ENCODE data around the gene CDC14A. TPM values are rescaled to one million over a fixed set of nuclear protein-coding genes. Genes with fewer than 3 reads are reported as not detected.

The CDC14A gene
- total RNA-seq, 1 donor from 2014 or later: 6.3 TPM

DNA sequence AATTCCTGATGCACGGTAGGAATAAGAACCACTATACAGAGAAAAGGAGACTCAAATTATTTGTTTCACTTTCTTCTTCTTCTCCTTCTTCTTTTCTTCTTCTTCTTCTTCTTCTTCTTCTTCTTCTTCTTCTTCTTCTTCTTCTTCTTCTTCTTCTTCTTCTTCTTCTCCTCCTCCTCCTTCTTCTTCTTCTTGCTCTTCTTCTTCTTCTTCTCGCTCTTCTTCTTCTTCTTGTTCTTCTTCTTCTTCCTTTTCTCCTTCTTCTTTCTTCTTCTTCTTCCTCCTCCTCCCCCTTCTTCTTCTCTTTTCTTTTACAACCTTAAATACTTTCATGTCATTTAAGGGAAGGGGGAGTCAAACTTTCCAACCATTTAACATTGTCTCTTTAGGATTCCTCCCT, 174.6 kb downstream of the CDC14A start:
- Histone ChIP-seq H3K4me3 (ENCODE audit: insufficient read depth, low read depth, low read length) (no peak overlapping the region), H3K36me3 (ENCODE audit: insufficient read depth, low read length) (no peaks in the 10 kb centered on the region), H2AFZ (ENCODE audit: low read depth, low read length) (no peak overlapping the region), H3K9ac (ENCODE audit: low read length) (no peak overlapping the region), H3K27ac (ENCODE audit: low read depth, low read length) (no peak overlapping the region), H4K20me1 (ENCODE audit: insufficient read depth, low read length) (no peaks in the 10 kb centered on the region), H3K9me3 (ENCODE audit: insufficient read depth, low read depth, low read length) (no peaks in the 10 kb centered on the region), H3K79me2 (ENCODE audit: insufficient read depth, low read length) (no peaks in the 10 kb centered on the region), H3K4me1 (ENCODE audit: insufficient read depth, low read length) (no peaks in the 10 kb centered on the region), H3K4me2 (ENCODE audit: low read length) (no peak overlapping the region), H3K27me3 (ENCODE audit: insufficient read depth, low read length) (no peaks in the 10 kb centered on the region)
- Mint-ChIP-seq H3K4me3 (ENCODE audit: unreplicated experiment) (no peak overlapping the region), H3K9me3 (ENCODE audit: unreplicated experiment) (no peaks in the 10 kb centered on the region), H3K27me3 (ENCODE audit: low read depth, unreplicated experiment) (peaks cover 3% of the 10 kb centered on the region), H3K36me3 (ENCODE audit: low read depth, unreplicated experiment) (peaks cover under 1% of the 10 kb centered on the region), H3K27ac (ENCODE audit: unreplicated experiment) (no peak overlapping the region), H3K4me1 (ENCODE audit: low read depth, unreplicated experiment) (no peaks in the 10 kb centered on the region)
- FAIRE-seq (no peak), DNase-seq (ENCODE audit: low read depth) (no peak)
- TF ChIP-seq EZH2 (IDR thresholded peaks at IDR 0.05; ENCODE audit: insufficient read depth, low read length) (no peak), CTCF (IDR thresholded peaks at IDR 0.05; ENCODE audit: insufficient read depth, low read depth, low read length) (no peak)

DNA sequence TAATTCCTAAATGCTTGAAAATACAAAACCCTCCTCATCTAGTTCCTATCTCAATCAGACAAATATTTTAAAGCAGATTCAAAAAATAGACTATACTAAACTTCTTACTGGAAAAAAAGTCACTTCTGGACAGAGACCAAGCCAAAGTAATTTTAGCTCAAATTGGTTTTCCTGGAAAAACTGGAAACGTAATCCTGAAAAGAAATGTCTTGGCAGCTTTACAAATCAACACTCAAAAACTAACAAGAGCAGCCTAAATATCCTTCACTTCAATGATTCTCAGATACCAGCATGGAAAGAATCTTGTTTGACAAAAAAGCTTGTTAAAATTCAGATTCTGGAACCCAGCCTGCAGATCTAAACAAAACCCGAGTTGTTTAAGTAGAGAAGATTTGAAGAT, 176.6 kb downstream of the CDC14A start:
- peak; percentile 29 for FAIRE-seq
- Histone ChIP-seq H4K20me1 (ENCODE audit: insufficient read depth, low read length) (no peaks in the 10 kb centered on the region), H3K79me2 (ENCODE audit: insufficient read depth, low read length) (no peaks in the 10 kb centered on the region), H3K27ac (ENCODE audit: low read depth, low read length) (no peak overlapping the region), H3K9ac (ENCODE audit: low read length) (no peak overlapping the region), H3K4me1 (ENCODE audit: insufficient read depth, low read length) (no peaks in the 10 kb centered on the region), H3K4me2 (ENCODE audit: low read length) (no peak overlapping the region), H3K27me3 (ENCODE audit: insufficient read depth, low read length) (no peaks in the 10 kb centered on the region), H3K9me3 (ENCODE audit: insufficient read depth, low read depth, low read length) (no peaks in the 10 kb centered on the region), H3K4me3 (ENCODE audit: insufficient read depth, low read depth, low read length) (no peak overlapping the region), H3K36me3 (ENCODE audit: insufficient read depth, low read length) (no peaks in the 10 kb centered on the region), H2AFZ (ENCODE audit: low read depth, low read length) (no peak overlapping the region)
- Mint-ChIP-seq H3K4me1 (ENCODE audit: low read depth, unreplicated experiment) (no peaks in the 10 kb centered on the region), H3K4me3 (ENCODE audit: unreplicated experiment) (no peak overlapping the region), H3K36me3 (ENCODE audit: low read depth, unreplicated experiment) (peaks cover 2% of the 10 kb centered on the region), H3K27ac (ENCODE audit: unreplicated experiment) (no peak overlapping the region), H3K9me3 (ENCODE audit: unreplicated experiment) (no peaks in the 10 kb centered on the region), H3K27me3 (ENCODE audit: low read depth, unreplicated experiment) (peaks cover 9% of the 10 kb centered on the region)
- peak; percentile 82 for DNase-seq (ENCODE audit: low read depth)
- TF ChIP-seq CTCF (IDR thresholded peaks at IDR 0.05; ENCODE audit: insufficient read depth, low read depth, low read length) (no peak), EZH2 (IDR thresholded peaks at IDR 0.05; ENCODE audit: insufficient read depth, low read length) (no peak)

DNA sequence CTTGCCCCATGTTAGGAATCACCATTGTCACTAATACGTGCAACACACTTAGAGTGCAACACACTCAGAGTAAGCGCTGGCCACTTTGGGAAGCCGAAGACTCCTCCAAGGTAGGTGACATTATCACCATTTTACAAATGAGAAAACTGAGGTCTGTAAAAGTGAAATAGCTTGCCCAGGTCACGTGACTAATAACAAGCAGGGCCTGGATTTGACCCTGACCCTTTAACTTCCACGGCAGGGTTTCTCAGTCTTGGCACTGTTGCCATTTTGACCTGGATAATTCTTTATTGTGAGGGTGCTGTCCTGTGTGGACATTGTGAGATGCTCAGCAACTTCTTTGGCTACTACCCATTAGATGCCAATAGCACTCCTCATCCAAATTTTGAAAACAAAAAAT, 177.8 kb downstream of the CDC14A start:
- Histone ChIP-seq H3K4me3 (ENCODE audit: insufficient read depth, low read depth, low read length) (no peak overlapping the region), H3K27ac (ENCODE audit: low read depth, low read length) (no peak overlapping the region), H3K9me3 (ENCODE audit: insufficient read depth, low read depth, low read length) (no peaks in the 10 kb centered on the region), H3K9ac (ENCODE audit: low read length) (no peak overlapping the region), H3K36me3 (ENCODE audit: insufficient read depth, low read length) (no peaks in the 10 kb centered on the region), H3K27me3 (ENCODE audit: insufficient read depth, low read length) (no peaks in the 10 kb centered on the region), H3K79me2 (ENCODE audit: insufficient read depth, low read length) (no peaks in the 10 kb centered on the region), H3K4me2 (ENCODE audit: low read length) (no peak overlapping the region), H4K20me1 (ENCODE audit: insufficient read depth, low read length) (no peaks in the 10 kb centered on the region), H2AFZ (ENCODE audit: low read depth, low read length) (no peak overlapping the region), H3K4me1 (ENCODE audit: insufficient read depth, low read length) (no peaks in the 10 kb centered on the region)
- no peak for TF ChIP-seq CTCF (IDR thresholded peaks at IDR 0.05; ENCODE audit: insufficient read depth, low read depth, low read length)
- TF ChIP-seq EZH2 (IDR thresholded peaks at IDR 0.05; ENCODE audit: insufficient read depth, low read length): no peak
- Mint-ChIP-seq H3K27ac (ENCODE audit: unreplicated experiment) (no peak overlapping the region), H3K9me3 (ENCODE audit: unreplicated experiment) (no peaks in the 10 kb centered on the region), H3K4me3 (ENCODE audit: unreplicated experiment) (no peak overlapping the region), H3K4me1 (ENCODE audit: low read depth, unreplicated experiment) (no peaks in the 10 kb centered on the region), H3K27me3 (ENCODE audit: low read depth, unreplicated experiment) (peaks cover 15% of the 10 kb centered on the region), H3K36me3 (ENCODE audit: low read depth, unreplicated experiment) (peaks cover 2% of the 10 kb centered on the region)
- FAIRE-seq: no peak
- no peak for DNase-seq (ENCODE audit: low read depth)

Measured in astrocyte (in vitro differentiated cells and primary cell).